Stimulated activated CD4-positive, alpha-beta T cell treated with anti-CD3 and anti-CD28 coated beads, TNF-alpha, amount 100 ng/mL, for 1 hour (primary cell): ENCODE results near the gene ANTXR2.

ENCODE experiments used
- DNase-seq, 3 donors: peaks; one replicate each; pipeline ENCODE4 v3.0.0-alpha.2; 2020; ENCODE audit warnings: low read depth in 3 of 3, low spot score in 1 of 3

Gene ANTXR2

DNA sequence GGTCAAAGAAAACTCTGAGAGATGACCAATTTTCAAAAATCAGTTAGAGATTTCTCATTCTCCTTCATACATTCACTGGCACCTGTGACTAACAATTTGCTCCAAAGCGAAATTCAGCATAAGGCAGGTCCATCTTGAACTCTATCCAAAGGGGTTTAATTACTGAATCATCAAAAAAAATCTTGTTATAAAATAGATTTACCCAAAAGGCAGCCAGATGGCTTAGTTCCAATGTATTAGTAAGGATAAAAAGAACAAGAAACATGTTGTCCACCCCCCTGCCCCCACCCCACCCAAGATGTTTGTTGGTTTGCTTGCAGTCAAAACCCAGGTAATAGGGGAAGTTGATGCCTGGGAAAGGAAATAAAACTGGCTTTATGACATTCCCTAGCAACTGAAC is 200.3 kb downstream of the ANTXR2 start:
- DNase-seq = no peak

GRCh38 chr4:79871961-79872360 is 201.1 kb downstream of the ANTXR2 start:
- DNase-seq = no peak

GRCh38 chr4:79869597-79870237 is 203.3 kb downstream of the ANTXR2 start:
- DNase-seq = no peak

DNA sequence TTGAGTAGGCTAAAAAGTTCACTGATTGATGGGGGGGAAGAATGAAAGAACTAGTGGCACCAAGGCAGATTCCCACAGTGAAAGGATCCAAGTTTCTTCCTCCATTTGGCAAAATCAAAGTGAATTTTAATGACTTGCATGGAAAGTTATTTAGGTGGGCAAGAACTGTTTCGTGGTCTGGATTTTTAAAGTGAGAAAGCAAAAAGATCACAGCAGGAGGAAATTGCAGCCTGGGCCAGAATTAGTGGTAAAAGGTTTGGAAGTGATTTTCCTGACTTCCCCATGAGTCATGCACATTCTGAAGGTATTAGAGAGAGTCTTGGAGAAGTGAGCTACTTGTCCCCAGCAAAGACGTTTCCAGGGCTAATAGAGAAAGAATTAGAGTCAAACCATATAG is 207.8 kb downstream of the ANTXR2 start:
- DNase-seq = no peak

GRCh38 chr4:79864500-79865200 is 208.4 kb downstream of the ANTXR2 start:
- DNase-seq = no peak

GRCh38 chr4:79863333-79863732 is 209.7 kb downstream of the ANTXR2 start:
- no peak for DNase-seq

GRCh38 chr4:79862821-79863220 is 210.2 kb downstream of the ANTXR2 start:
- no peak for DNase-seq

DNA sequence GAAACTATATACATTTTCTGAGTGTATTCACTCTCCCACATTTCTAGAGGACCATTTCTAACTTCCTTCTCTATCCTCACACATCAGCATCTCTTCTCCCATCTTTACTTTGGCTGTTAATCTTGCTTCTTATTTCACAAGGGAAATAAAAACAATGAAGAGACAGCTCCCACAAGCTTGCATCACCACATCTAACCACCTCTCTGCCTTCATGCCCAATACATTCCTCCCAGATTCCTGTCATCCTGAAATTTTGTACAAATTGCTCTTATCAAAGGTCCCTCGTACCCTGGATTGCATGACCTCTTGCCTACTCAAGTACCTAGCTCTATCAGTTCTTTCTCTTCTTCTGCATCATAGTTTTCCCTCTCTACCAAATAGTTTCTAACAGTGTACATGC is 215.2 kb downstream of the ANTXR2 start:
- no peak for DNase-seq

GRCh38 chr4:79856196-79856595 is 216.8 kb downstream of the ANTXR2 start:
- DNase-seq = no peak

DNA sequence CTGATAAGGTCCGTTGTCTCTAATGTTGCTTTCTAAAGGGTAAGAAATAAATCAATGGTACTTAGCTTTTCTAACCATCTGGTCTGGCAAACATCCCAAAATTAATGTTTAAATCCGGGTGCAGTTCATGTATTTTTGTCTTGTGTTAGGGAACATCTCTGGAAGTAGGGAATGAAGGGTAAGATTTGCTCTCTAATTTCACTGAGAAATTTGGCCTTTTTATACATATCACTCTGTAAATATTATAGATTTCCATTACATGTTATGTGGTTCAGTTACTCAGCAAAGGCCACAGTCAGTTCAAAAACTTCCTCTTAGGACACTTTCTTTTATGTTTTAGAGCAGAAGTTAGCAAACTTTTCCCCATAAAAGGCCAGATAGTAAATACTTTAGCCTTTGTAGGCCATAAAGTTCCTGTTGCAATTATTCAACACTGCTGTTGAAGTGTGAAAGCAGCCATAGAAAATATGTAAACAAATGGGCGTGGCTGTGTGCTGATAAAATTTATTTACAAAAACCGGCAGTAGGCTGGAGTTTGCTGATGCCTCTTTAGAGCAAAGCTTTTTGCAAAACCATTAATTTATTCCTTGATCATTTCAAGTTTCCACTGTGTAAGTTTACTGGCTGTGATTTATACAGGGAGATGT is 218.1 kb downstream of the ANTXR2 start:
- DNase-seq = no peak

GRCh38 chr4:79852305-79852730 is 220.7 kb downstream of the ANTXR2 start:
- DNase-seq = no peak

- DNase-seq = no peak
Observed at GRCh38 chr4:79851625-79852304, 221.3 kb downstream of the ANTXR2 start.
